ENCODE data around the gene PISD. TPM values are rescaled to one million over a fixed set of nuclear protein-coding genes. Genes with fewer than 3 reads are reported as not detected.

The PISD gene
- total RNA-seq, 2 experiments from 2014 or later, result 43.4 to 45.8 TPM

GRCh38 chr22:31623592-31624304 lies 38.3 kb downstream of the PISD start:
- H3K27ac Mint-ChIP-seq, result no peak overlapping the region
- H3K4me3 Mint-ChIP-seq, result no peak overlapping the region
- peaks cover 27% of the 10 kb centered on the region for H3K4me1 Mint-ChIP-seq
- H3K9me3 Mint-ChIP-seq, result no peaks in the 10 kb centered on the region
- H3K36me3 Mint-ChIP-seq, result peaks cover 3% of the 10 kb centered on the region
- H3K27me3 Mint-ChIP-seq, result no peaks in the 10 kb centered on the region
- DNase-seq, result no peak

DNA sequence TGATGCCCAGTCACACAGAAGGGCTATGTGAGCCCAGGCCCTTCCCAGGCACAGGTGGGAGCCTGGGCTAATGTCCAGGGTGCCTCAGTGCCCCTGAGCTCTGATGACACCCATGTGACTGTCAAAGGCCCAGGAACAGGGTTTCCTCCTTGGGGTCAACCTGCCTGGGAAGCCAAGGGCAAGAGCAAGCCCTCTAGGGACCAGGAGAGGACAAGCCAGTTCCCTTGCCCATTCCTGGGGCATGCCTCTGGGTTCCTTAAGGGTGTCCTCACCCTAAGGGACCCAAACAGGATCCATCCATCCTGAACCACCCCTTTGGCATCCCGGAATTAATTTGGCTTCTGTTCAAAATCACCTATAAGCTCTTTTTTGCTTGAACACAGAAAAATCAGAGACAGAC lies 39.0 kb downstream of the PISD start:
- H3K4me1 Mint-ChIP-seq, result peaks cover 24% of the 10 kb centered on the region
- H3K9me3 Mint-ChIP-seq, result no peaks in the 10 kb centered on the region
- H3K4me3 Mint-ChIP-seq, result no peak overlapping the region
- H3K27me3 Mint-ChIP-seq, result no peaks in the 10 kb centered on the region
- peaks cover 2% of the 10 kb centered on the region for H3K36me3 Mint-ChIP-seq
- H3K27ac Mint-ChIP-seq, result no peak overlapping the region
- no peak for DNase-seq

GRCh38 chr22:31621507-31622124 lies 40.4 kb downstream of the PISD start:
- DNase-seq, result no peak
- Mint-ChIP-seq H3K36me3 (peaks cover 4% of the 10 kb centered on the region), H3K27ac (peak overlapping the region; percentile 76), H3K27me3 (no peaks in the 10 kb centered on the region), H3K9me3 (no peaks in the 10 kb centered on the region), H3K4me1 (peaks cover 15% of the 10 kb centered on the region), H3K4me3 (no peak overlapping the region)

- Mint-ChIP-seq H3K27ac (peak overlapping the region; percentile 76), H3K27me3 (no peaks in the 10 kb centered on the region), H3K4me1 (peaks cover 19% of the 10 kb centered on the region), H3K36me3 (peaks cover 4% of the 10 kb centered on the region), H3K4me3 (no peak overlapping the region), H3K9me3 (no peaks in the 10 kb centered on the region)
- no peak for DNase-seq
Observed at GRCh38 chr22:31620756-31621480, 41.1 kb downstream of the PISD start.

DNA sequence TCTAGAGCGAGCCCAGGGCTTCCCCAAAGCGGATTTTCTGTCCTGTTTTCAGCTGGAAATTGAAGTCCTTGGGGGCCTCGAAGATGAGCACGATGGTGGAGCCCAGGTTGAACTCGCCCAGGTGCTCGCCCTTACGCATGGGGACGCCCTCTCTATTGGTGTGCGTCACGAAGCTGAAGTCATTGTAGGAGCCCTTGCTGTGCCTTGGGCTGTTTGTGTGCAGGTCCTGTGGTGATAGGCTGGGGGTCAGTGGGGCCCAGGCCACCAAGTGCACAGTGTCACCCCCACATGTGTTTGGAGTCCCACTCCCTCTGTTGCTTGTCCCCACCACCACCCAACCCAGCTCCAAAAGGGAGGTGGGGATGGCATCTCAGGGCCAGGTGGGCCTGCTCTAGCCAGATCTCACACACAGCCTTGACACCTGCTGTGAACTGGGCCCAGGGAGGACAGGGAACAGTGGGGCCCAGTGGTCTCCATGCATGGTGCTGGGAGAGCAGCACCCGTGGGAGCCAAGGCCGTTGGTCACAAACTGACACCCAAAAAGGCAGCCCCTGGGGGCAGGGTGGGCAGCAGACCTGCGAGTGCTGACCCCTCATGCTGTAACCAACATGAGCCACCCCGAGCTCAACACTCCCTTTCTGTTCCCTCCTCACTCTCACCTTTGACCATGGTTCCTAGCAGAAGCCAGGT lies 42.3 kb downstream of the PISD start:
- no peaks in the 10 kb centered on the region for H3K9me3 Mint-ChIP-seq
- H3K27me3 Mint-ChIP-seq, result no peaks in the 10 kb centered on the region
- H3K27ac Mint-ChIP-seq, result peak overlapping the region; percentile 46
- peaks cover 24% of the 10 kb centered on the region for H3K4me1 Mint-ChIP-seq
- DNase-seq, result no peak
- no peak overlapping the region for H3K4me3 Mint-ChIP-seq
- peaks cover 1% of the 10 kb centered on the region for H3K36me3 Mint-ChIP-seq

GRCh38 chr22:31618471-31619176 lies 43.4 kb downstream of the PISD start:
- H3K4me1 Mint-ChIP-seq, result peaks cover 25% of the 10 kb centered on the region
- DNase-seq, result no peak
- H3K27ac Mint-ChIP-seq, result peak overlapping the region; percentile 45
- H3K27me3 Mint-ChIP-seq, result no peaks in the 10 kb centered on the region
- no peak overlapping the region for H3K4me3 Mint-ChIP-seq
- peaks cover 1% of the 10 kb centered on the region for H3K36me3 Mint-ChIP-seq
- no peaks in the 10 kb centered on the region for H3K9me3 Mint-ChIP-seq

DNA sequence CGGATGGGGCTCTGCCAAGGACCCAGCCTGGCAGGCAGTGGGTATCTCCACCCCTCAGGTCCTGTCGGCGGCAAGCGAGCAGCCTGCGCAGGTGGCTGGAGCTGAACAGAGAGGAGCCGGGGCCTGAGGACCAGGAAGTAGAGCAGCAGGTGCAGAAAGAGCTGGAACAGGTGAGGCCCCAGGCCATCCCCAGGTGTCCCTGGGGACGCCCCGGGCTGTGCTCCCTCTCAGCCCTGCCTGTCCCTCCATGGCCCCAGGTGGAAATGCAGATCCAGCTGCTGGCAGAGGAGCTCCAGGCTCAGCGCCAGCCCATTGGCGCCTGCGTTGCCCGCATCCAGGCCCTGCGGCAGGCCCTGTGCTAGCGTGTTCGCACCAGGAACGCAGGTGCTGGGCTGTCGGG lies 44.0 kb downstream of the PISD start:
- no peaks in the 10 kb centered on the region for H3K27me3 Mint-ChIP-seq
- H3K27ac Mint-ChIP-seq, result no peak overlapping the region
- H3K4me1 Mint-ChIP-seq, result peaks cover 25% of the 10 kb centered on the region
- H3K9me3 Mint-ChIP-seq, result no peaks in the 10 kb centered on the region
- peaks cover 1% of the 10 kb centered on the region for H3K36me3 Mint-ChIP-seq
- H3K4me3 Mint-ChIP-seq, result no peak overlapping the region
- DNase-seq, result no peak

DNA sequence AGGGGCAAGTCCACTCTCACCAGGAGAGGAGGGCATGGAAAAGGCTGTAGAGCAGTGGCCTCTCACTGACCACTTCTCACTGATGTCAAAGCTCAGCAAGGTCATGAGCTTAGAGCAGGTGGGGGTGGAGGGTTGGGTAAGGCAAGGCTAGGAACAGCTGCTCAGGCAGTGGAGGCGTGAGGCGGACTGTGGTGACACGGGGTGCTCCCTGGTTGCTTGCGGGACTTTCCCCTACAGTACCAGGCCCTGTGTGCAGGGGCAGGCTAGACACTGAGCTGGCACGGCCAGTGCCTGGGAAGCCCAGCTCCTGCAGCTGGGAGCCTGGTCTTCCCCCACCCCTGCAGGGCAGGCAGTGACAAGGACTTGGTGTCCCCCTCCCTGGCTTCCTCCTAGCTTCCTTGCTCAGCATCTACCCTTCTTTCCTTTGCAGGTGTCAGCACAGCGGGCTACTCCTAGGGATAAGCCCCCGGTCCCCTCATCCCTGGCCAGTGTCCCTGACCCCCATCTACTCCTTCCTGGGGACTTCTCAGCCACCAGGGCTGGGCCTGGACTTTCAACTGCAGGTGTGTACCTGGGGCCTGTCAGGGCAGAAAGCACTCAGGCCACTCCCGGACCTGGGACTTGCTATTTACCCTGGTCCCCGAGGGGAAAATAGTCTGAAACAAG lies 45.6 kb downstream of the PISD start:
- H3K4me1 Mint-ChIP-seq, result peaks cover 21% of the 10 kb centered on the region
- no peak overlapping the region for H3K4me3 Mint-ChIP-seq
- no peaks in the 10 kb centered on the region for H3K27me3 Mint-ChIP-seq
- peaks cover 6% of the 10 kb centered on the region for H3K36me3 Mint-ChIP-seq
- H3K9me3 Mint-ChIP-seq, result no peaks in the 10 kb centered on the region
- peak overlapping the region; percentile 79 for H3K27ac Mint-ChIP-seq
- DNase-seq, result peak; percentile 44

- no peak for DNase-seq
- Mint-ChIP-seq H3K9me3 (no peaks in the 10 kb centered on the region), H3K4me3 (no peak overlapping the region), H3K27me3 (no peaks in the 10 kb centered on the region), H3K4me1 (peaks cover 21% of the 10 kb centered on the region), H3K27ac (peak overlapping the region; percentile 79), H3K36me3 (peaks cover 6% of the 10 kb centered on the region)
Observed at GRCh38 chr22:31615940-31616314, 46.1 kb downstream of the PISD start.

GRCh38 chr22:31615491-31615860 lies 46.5 kb downstream of the PISD start:
- no peaks in the 10 kb centered on the region for H3K9me3 Mint-ChIP-seq
- no peak overlapping the region for H3K4me3 Mint-ChIP-seq
- peak overlapping the region; percentile 79 for H3K27ac Mint-ChIP-seq
- peaks cover 6% of the 10 kb centered on the region for H3K36me3 Mint-ChIP-seq
- DNase-seq, result no peak
- H3K4me1 Mint-ChIP-seq, result peaks cover 21% of the 10 kb centered on the region
- no peaks in the 10 kb centered on the region for H3K27me3 Mint-ChIP-seq

DNA sequence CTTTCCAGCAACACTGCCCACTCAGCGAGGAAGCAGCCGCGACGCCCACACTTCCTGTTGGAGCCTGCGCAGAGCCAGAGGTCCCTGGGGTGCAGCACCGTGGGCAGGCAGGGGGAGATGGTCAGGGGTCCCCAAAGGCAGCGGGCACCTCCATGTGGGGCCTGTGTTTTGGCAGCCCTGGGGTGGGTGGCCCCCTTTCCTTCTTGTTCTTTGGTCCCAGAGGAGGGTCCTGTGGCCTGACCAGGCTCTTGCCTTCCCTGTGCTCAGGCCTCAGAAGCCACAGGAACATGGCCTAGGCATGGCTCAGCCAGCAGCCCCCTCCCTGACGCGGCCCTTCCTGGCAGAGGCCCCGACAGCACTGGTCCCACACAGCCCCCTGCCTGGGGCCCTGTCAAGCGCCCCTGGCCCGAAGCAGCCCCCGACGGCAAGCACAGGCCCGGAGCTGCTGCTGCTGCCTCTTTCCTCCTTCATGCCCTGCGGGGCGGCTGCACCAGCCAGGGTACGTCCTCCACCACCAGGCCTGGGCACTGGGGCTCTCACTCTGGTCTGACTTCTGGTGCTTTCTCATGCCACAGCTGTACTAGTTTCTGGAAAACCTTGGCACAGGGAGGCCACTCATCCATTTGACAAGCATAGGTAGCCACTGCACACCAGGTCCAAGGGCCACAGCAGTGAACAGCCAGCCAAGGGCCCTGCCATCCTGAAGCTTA lies 47.1 kb downstream of the PISD start:
- DNase-seq, result no peak
- peak overlapping the region; percentile 79 for H3K27ac Mint-ChIP-seq
- H3K4me3 Mint-ChIP-seq, result no peak overlapping the region
- H3K4me1 Mint-ChIP-seq, result peaks cover 21% of the 10 kb centered on the region
- H3K27me3 Mint-ChIP-seq, result no peaks in the 10 kb centered on the region
- peaks cover 6% of the 10 kb centered on the region for H3K36me3 Mint-ChIP-seq
- H3K9me3 Mint-ChIP-seq, result no peaks in the 10 kb centered on the region

- Mint-ChIP-seq H3K36me3 (peaks cover 6% of the 10 kb centered on the region), H3K27ac (no peak overlapping the region), H3K4me1 (peaks cover 21% of the 10 kb centered on the region), H3K27me3 (no peaks in the 10 kb centered on the region), H3K9me3 (no peaks in the 10 kb centered on the region), H3K4me3 (no peak overlapping the region)
- DNase-seq, result no peak
Observed at GRCh38 chr22:31613904-31614296, 48.1 kb downstream of the PISD start.

DNA sequence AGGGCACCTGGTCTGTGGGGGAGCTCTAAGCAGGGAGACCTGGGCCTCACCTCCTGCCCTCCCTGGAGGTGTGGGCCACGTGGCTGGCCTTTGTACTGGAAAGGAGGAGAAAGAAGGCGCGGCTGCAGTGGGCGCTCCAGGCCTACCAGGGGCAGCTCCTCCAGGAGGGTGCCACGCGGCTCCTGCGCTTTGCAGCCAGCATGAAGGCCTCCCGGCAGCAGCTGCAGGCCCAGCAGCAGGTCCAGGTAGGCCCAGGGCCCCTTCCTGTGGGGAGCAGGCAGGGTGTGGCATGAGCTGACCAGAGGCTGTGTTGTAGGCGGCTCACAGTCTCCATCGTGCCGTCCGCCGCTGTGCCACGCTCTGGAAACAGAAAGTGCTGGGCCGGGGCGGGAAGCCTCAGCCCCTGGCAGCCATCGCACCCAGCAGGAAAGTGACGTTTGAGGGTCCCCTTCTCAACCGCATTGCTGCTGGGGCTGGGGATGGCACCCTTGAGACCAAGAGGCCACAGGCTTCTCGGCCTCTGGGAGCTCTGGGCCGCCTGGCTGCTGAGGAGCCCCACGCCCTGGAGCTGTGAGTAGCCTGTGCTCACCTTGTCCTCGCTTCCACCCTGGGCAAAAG lies 48.6 kb downstream of the PISD start:
- H3K9me3 Mint-ChIP-seq, result no peaks in the 10 kb centered on the region
- peaks cover 21% of the 10 kb centered on the region for H3K4me1 Mint-ChIP-seq
- H3K36me3 Mint-ChIP-seq, result peaks cover 6% of the 10 kb centered on the region
- no peak overlapping the region for H3K4me3 Mint-ChIP-seq
- no peak for DNase-seq
- H3K27me3 Mint-ChIP-seq, result no peaks in the 10 kb centered on the region
- H3K27ac Mint-ChIP-seq, result no peak overlapping the region
